Activated naive CD4-positive, alpha-beta T cell treated with anti-CD3 and anti-CD28 coated beads for 36 hours (primary cell): Measurements from ENCODE around the gene ULK2. TPM values are rescaled to one million over a fixed set of nuclear protein-coding genes. Genes with fewer than 3 reads are reported as not detected.

Source experiments
- CTCF ChIA-PET: fragments of 350-600 bp; sonication (Branson Sonifier 250); formaldehyde crosslinking; loops from one replicate; lab custom pipeline; 2021; ENCODE audit warnings: antibody characterized with exemption; lab: Charles Lee
- DNase-seq: peaks from one replicate; pipeline ENCODE4 v3.0.0-alpha.2; 2020
- H3K27ac Mint-ChIP-seq: one replicate; pipeline ENCODE4 v1.8.0; 2021; ENCODE audit warnings: mild to moderate bottlenecking, mixed read lengths
- H3K27me3 Mint-ChIP-seq: one replicate; pipeline ENCODE4 v1.8.0; 2021; ENCODE audit warnings: low read depth, mixed read lengths
- H3K36me3 Mint-ChIP-seq: one replicate; pipeline ENCODE4 v1.8.0; 2021; ENCODE audit warnings: low read depth, mixed read lengths
- H3K4me1 Mint-ChIP-seq: one replicate; pipeline ENCODE4 v1.8.0; 2021; ENCODE audit warnings: low read depth, mixed read lengths
- H3K4me3 Mint-ChIP-seq: one replicate; pipeline ENCODE4 v1.8.0; 2021; ENCODE audit warnings: mild to moderate bottlenecking, moderate library complexity, mixed read lengths
- H3K9me3 Mint-ChIP-seq: one replicate; pipeline ENCODE4 v1.8.0; 2021; ENCODE audit warnings: mixed read lengths
- intact Hi-C: fragments of 100-400 bp; cut with micrococcal nuclease; formaldehyde crosslinking; loops from one replicate; pipeline ENCODE4 v1.15.1; 2023
- total RNA-seq, 2 experiments: library from RNA; stranded (reverse); gene quantifications; one replicate each; pipeline ENCODE4 v1.2.3, GENCODE V29; 2021

ULK2 gene
- total RNA-seq, 2 experiments from 2014 or later = 10.2 to 10.3 TPM

- no peak overlapping the region for H3K4me3 Mint-ChIP-seq
- no peak for DNase-seq
- CTCF ChIA-PET = interaction anchor here (0.7 to 1.4 kb wide), 7 partner anchors 17 to 39 kb away, joined by 3 to 7 read pairs (median 3); no protein-coding TSS in a partner anchor
- H3K4me1 Mint-ChIP-seq = peaks cover 16% of the 10 kb centered on the region
- H3K27me3 Mint-ChIP-seq = no peaks in the 10 kb centered on the region
- H3K36me3 Mint-ChIP-seq = no peaks in the 10 kb centered on the region
- H3K27ac Mint-ChIP-seq = no peak overlapping the region
- intact Hi-C loops = no loop called here
- no peaks in the 10 kb centered on the region for H3K9me3 Mint-ChIP-seq
Observed at GRCh38 chr17:19727501-19728078, 140.1 kb downstream of the ULK2 start.

DNA sequence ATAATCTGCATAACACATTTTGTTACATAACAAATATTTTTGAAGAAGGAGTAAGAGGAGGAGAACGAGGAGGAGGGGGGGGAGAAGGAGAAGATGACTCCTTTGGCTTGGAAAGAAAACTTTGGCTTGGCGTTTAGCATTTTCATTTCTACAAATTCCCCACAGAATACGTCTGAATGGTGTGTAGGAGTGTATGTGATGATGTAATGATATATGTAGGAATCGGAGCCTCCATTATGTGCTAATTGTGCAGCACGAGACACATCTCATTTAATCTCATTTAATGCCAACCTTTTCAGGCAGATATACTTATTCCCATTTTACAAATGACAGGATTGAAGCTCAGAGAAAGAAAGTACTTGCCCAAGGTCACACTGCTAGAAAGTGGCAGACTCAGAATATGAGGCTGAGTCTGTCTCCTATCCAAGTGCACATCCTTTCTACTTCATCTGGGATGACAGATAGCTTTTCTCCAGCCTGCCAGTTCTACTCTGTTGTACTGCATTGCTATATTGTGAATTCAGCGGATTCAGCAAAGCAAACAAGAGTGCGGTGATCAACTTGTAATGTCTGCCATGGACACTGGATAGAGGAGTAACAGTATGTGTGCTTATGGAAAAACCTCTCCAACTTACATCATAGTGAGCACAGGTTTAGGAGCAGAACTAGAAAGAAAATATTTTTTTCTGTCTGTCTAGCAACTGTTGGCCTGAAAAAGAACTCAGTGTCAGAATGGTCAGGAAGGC, 140.9 kb downstream of the ULK2 start:
- Mint-ChIP-seq H3K4me3 (no peak overlapping the region), H3K36me3 (no peaks in the 10 kb centered on the region), H3K27ac (no peak overlapping the region), H3K27me3 (no peaks in the 10 kb centered on the region), H3K4me1 (peaks cover 16% of the 10 kb centered on the region), H3K9me3 (no peaks in the 10 kb centered on the region)
- CTCF ChIA-PET = interaction anchor here (0.8 to 1.2 kb wide), 4 partner anchors 18 to 39 kb away, joined by 3 to 4 read pairs (median 3); no protein-coding TSS in a partner anchor
- intact Hi-C loops = no loop called here
- DNase-seq = no peak

GRCh38 chr17:19725486-19725885, 142.2 kb downstream of the ULK2 start:
- H3K27me3 Mint-ChIP-seq = no peaks in the 10 kb centered on the region
- H3K4me1 Mint-ChIP-seq = peaks cover 16% of the 10 kb centered on the region
- no peak overlapping the region for H3K27ac Mint-ChIP-seq
- DNase-seq = no peak
- CTCF ChIA-PET = interaction anchor here (0.6 to 1.0 kb wide), 2 partner anchors 19 to 419 kb away, joined by 3 to 4 read pairs; no protein-coding TSS in a partner anchor
- no peak overlapping the region for H3K4me3 Mint-ChIP-seq
- H3K9me3 Mint-ChIP-seq = no peaks in the 10 kb centered on the region
- intact Hi-C loops = no loop called here
- no peaks in the 10 kb centered on the region for H3K36me3 Mint-ChIP-seq

- Mint-ChIP-seq H3K4me1 (peaks cover 16% of the 10 kb centered on the region), H3K36me3 (no peaks in the 10 kb centered on the region), H3K27me3 (no peaks in the 10 kb centered on the region), H3K4me3 (peak overlapping the region; percentile 25), H3K27ac (no peak overlapping the region), H3K9me3 (no peaks in the 10 kb centered on the region)
- CTCF ChIA-PET = interaction anchor here (0.6 kb wide), 1 partner anchor 418 kb away, joined by 4 read pairs; no protein-coding TSS in a partner anchor
- intact Hi-C loops = loop anchor here (5.0 kb wide), 1 partner anchor 38 kb away; no protein-coding TSS in a partner anchor
- DNase-seq = peak; percentile 75
Observed at GRCh38 chr17:19724501-19725420, 143.0 kb downstream of the ULK2 start.

DNA sequence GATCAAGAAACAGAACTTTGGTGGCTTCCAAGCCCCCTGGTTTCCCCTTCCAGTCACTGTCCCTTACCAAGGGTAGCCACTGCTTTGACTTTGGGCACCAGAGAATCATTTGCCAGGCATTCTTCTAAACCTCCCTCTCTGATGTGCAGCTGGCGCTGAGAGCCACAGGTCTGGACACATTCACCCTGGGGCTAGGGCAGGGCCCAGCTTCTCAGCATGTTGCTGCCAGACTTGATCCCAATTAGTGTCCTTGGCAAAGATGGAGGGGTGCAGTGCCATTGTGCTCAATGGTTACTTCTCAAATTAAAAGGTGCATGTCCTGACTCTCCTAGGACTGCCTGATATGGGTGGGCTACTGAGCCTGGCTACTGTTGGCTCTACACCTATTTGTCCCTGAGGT, 143.8 kb downstream of the ULK2 start:
- no peak for DNase-seq
- peaks cover 16% of the 10 kb centered on the region for H3K4me1 Mint-ChIP-seq
- no peaks in the 10 kb centered on the region for H3K9me3 Mint-ChIP-seq
- no peak overlapping the region for H3K27ac Mint-ChIP-seq
- H3K27me3 Mint-ChIP-seq = no peaks in the 10 kb centered on the region
- no peak overlapping the region for H3K4me3 Mint-ChIP-seq
- intact Hi-C loops = loop anchor here (5.0 kb wide), 1 partner anchor 38 kb away; no protein-coding TSS in a partner anchor
- CTCF ChIA-PET = no interaction called here
- H3K36me3 Mint-ChIP-seq = no peaks in the 10 kb centered on the region

Other genes with a start within 250 kb of the ULK2 start
- 10 to 100 TPM; 21.0 to 22.3 TPM for gene ALDH3A2, start 219.2 kb downstream of the ULK2 start, total RNA-seq
- not detected for gene SLC47A2, start 151.4 kb downstream of the ULK2 start, total RNA-seq
- gene ALDH3A1, start 119.6 kb downstream of the ULK2 start, total RNA-seq = not detected
- gene AKAP10, start 109.9 kb upstream of the ULK2 start, total RNA-seq = 10 to 100 TPM; 30.3 to 30.4 TPM
- 10 to 100 TPM; 13.7 to 17.4 TPM for gene SPECC1, start 141.4 kb upstream of the ULK2 start, total RNA-seq